HepG2 (cell line): ENCODE results near the gene C1S. TPM values are rescaled to one million over a fixed set of nuclear protein-coding genes. Genes with fewer than 3 reads are reported as not detected.

Source experiments
- CTCF ChIP-seq: sonication (generic); formaldehyde crosslinking; IDR thresholded peaks from 2 replicates; pipeline ENCODE4 v1.5.0; 2020; ENCODE audit warnings: mild to moderate bottlenecking, missing genetic modification reagents, moderate library complexity
- DPF2 ChIP-seq: sonication (generic); formaldehyde crosslinking; IDR thresholded peaks from 2 replicates; pipeline ENCODE4 v1.4.0; 2020; ENCODE audit warnings: mild to moderate bottlenecking, low read depth, missing genetic modification reagents, borderline replicate concordance
- DR1 ChIP-seq: sonication (generic); formaldehyde crosslinking; IDR thresholded peaks from 2 replicates; pipeline ENCODE4 v1.8.0; 2021; ENCODE audit warnings: mild to moderate bottlenecking, missing genetic modification reagents, inconsistent platforms
- HIVEP1 ChIP-seq: sonication (generic); formaldehyde crosslinking; IDR thresholded peaks from 2 replicates; pipeline ENCODE4 v1.4.0; 2020; ENCODE audit warnings: mild to moderate bottlenecking, missing genetic modification reagents
- IKZF1 ChIP-seq: fragments of 450-650 bp; IDR thresholded peaks from 2 replicates; pipeline ENCODE4 v1.7.1; 2016
- MYNN ChIP-seq: sonication (generic); formaldehyde crosslinking; IDR thresholded peaks from 2 replicates; pipeline ENCODE4 v1.4.0; 2020; ENCODE audit warnings: mild to moderate bottlenecking, low read depth, missing genetic modification reagents
- REXO4 ChIP-seq: sonication (generic); formaldehyde crosslinking; IDR thresholded peaks from 2 replicates; pipeline ENCODE4 v1.8.0; 2022; ENCODE audit warnings: missing genetic modification reagents, mild to moderate bottlenecking, borderline replicate concordance
- SMAD3 ChIP-seq: sonication (generic); formaldehyde crosslinking; IDR thresholded peaks from 2 replicates; pipeline ENCODE4 v1.4.0; 2020; ENCODE audit warnings: missing genetic modification reagents
- SMARCC2 ChIP-seq: fragments of 450-650 bp; IDR thresholded peaks from 2 replicates; pipeline ENCODE4 v1.6.1; 2017; ENCODE audit warnings: antibody characterized with exemption, mild to moderate bottlenecking
- SNAI1 ChIP-seq: sonication (generic); formaldehyde crosslinking; IDR thresholded peaks from 2 replicates; pipeline ENCODE4 v1.5.0; 2020; ENCODE audit warnings: mild to moderate bottlenecking, missing genetic modification reagents, borderline replicate concordance
- TARDBP ChIP-seq: sonication (generic); formaldehyde crosslinking; IDR thresholded peaks from 2 replicates; pipeline ENCODE4 v1.8.0; 2022; ENCODE audit warnings: mild to moderate bottlenecking, missing genetic modification reagents
- TEAD3 ChIP-seq: optimal IDR thresholded peaks from 2 replicates; pipeline ENCODE3; 2016; ENCODE audit warnings: borderline replicate concordance
- TOPORS ChIP-seq: sonication (generic); formaldehyde crosslinking; IDR thresholded peaks from 2 replicates; pipeline ENCODE4 v1.8.0; 2023; ENCODE audit warnings: mild to moderate bottlenecking, missing genetic modification reagents
- ZBTB2 ChIP-seq: sonication (generic); formaldehyde crosslinking; IDR thresholded peaks from 2 replicates; pipeline ENCODE4 v1.8.0; 2022; ENCODE audit warnings: low read depth, missing genetic modification reagents
- ZFAT ChIP-seq: sonication (generic); formaldehyde crosslinking; conservative IDR thresholded peaks from 2 replicates; pipeline ENCODE4 v1.8.1; 2023; ENCODE audit warnings: missing genetic modification reagents, inconsistent platforms
- ZFP37 ChIP-seq: sonication (generic); formaldehyde crosslinking; IDR thresholded peaks from 2 replicates; pipeline ENCODE4 v1.4.0; 2020; ENCODE audit warnings: missing genetic modification reagents, borderline replicate concordance
- ZFY ChIP-seq: sonication (generic); formaldehyde crosslinking; IDR thresholded peaks from 2 replicates; pipeline ENCODE4 v1.4.0; 2020; ENCODE audit warnings: missing genetic modification reagents
- ZKSCAN5 ChIP-seq: sonication (generic); formaldehyde crosslinking; IDR thresholded peaks from 2 replicates; pipeline ENCODE4 v1.5.1; 2020; ENCODE audit warnings: mild to moderate bottlenecking, missing genetic modification reagents
- ZMAT5 ChIP-seq: sonication (generic); formaldehyde crosslinking; IDR thresholded peaks from 2 replicates; pipeline ENCODE4 v1.5.0; 2020; ENCODE audit warnings: mild to moderate bottlenecking, low read depth, missing genetic modification reagents, borderline replicate concordance
- ZNF138 ChIP-seq: sonication (generic); formaldehyde crosslinking; IDR thresholded peaks from 2 replicates; pipeline ENCODE4 v1.5.0; 2020; ENCODE audit warnings: mild to moderate bottlenecking, low read depth, missing genetic modification reagents
- ZNF543 ChIP-seq: sonication (generic); formaldehyde crosslinking; IDR thresholded peaks from 2 replicates; pipeline ENCODE4 v1.4.0; 2020; ENCODE audit warnings: mild to moderate bottlenecking, missing genetic modification reagents
- ZNF558 ChIP-seq: sonication (generic); formaldehyde crosslinking; IDR thresholded peaks from 2 replicates; pipeline ENCODE4 v1.9.0; 2022; ENCODE audit warnings: mild to moderate bottlenecking, missing genetic modification reagents, borderline replicate concordance
- ZNF644 ChIP-seq: IDR thresholded peaks from 2 replicates; pipeline ENCODE4 v1.6.1; 2016; ENCODE audit warnings: low read depth
- ZNF678 ChIP-seq: sonication (generic); formaldehyde crosslinking; IDR thresholded peaks from 2 replicates; pipeline ENCODE4 v1.4.0; 2020; ENCODE audit warnings: mild to moderate bottlenecking, missing genetic modification reagents
- ZNF770 ChIP-seq: sonication (generic); formaldehyde crosslinking; IDR thresholded peaks from 2 replicates; pipeline ENCODE4 v1.5.0; 2020; ENCODE audit warnings: mild to moderate bottlenecking, missing genetic modification reagents
- ZSCAN20 ChIP-seq: sonication (generic); formaldehyde crosslinking; IDR thresholded peaks from 2 replicates; pipeline ENCODE4 v1.4.0; 2020; ENCODE audit warnings: missing genetic modification reagents, mild to moderate bottlenecking, borderline replicate concordance
- ZZZ3 ChIP-seq: sonication (generic); formaldehyde crosslinking; IDR thresholded peaks from 2 replicates; pipeline ENCODE4 v1.4.0; 2020; ENCODE audit warnings: missing genetic modification reagents, mild to moderate bottlenecking, borderline replicate concordance
- polyA plus RNA-seq, 8 experiments: library from polyadenylated mRNA; depleted of rRNA in 3 of 8; stranded (reverse) in 7 of 8; unstranded in 1 of 8; fragments of >200 nt; fragmentation: Illumina TruSeq in 4 of 8; extraction: Trizol in 4 of 8; gene quantifications; 2 replicates each; pipeline versions ENCODE4 v1.2.1 to v1.2.3, GENCODE V29; 2011 to 2016; ENCODE audit warnings: low read depth in 4 of 8, missing spikeins in 1 of 8, mixed read lengths in 1 of 8; ENCODE audit not compliant: insufficient read depth in 1 of 8
- total RNA-seq, 5 experiments: library from RNA; depleted of rRNA; stranded (reverse); fragments of >200 nt; fragmentation: Illumina TruSeq; extraction: Trizol; gene quantifications; 2 replicates each; pipeline ENCODE4 v1.2.3, GENCODE V29; 2016; ENCODE audit warnings: low read depth in 1 of 5

The C1S gene
- total and polyA plus RNA-seq, 2 of the 13 experiments (the other 11 are each of a cell fraction or from before 2014, with no cell fraction given): 14.5 to 18.2 TPM

- TF ChIP-seq CTCF (CRISPR knock-in tag): peak; percentile 86
- no peak for TF ChIP-seq ZNF543 (CRISPR knock-in tag)
- TF ChIP-seq ZFP37 (CRISPR knock-in tag): no peak
- no peak for TF ChIP-seq ZNF138
- TF ChIP-seq SMAD3 (CRISPR knock-in tag): no peak
- TF ChIP-seq DPF2 (CRISPR knock-in tag): no peak
- TF ChIP-seq ZNF644 (CRISPR knock-in tag): no peak
- no peak for TF ChIP-seq TEAD3 (CRISPR knock-in tag)
- no peak for TF ChIP-seq ZNF558 (CRISPR knock-in tag)
- TF ChIP-seq ZNF770: no peak
- TF ChIP-seq ZNF678 (CRISPR knock-in tag): no peak
- TF ChIP-seq HIVEP1 (CRISPR knock-in tag): no peak
- TF ChIP-seq SNAI1 (CRISPR knock-in tag): no peak
- TF ChIP-seq ZZZ3 (CRISPR knock-in tag): no peak
- no peak for TF ChIP-seq ZMAT5 (CRISPR knock-in tag)
- no peak for TF ChIP-seq DR1 (CRISPR knock-in tag)
- no peak for TF ChIP-seq REXO4 (CRISPR knock-in tag)
- TF ChIP-seq ZSCAN20 (CRISPR knock-in tag): no peak
- TF ChIP-seq ZBTB2 (CRISPR knock-in tag): no peak
- no peak for TF ChIP-seq ZKSCAN5 (CRISPR knock-in tag)
- no peak for TF ChIP-seq ZFAT
- no peak for TF ChIP-seq TARDBP
- no peak for TF ChIP-seq IKZF1
- TF ChIP-seq SMARCC2: no peak
- TF ChIP-seq MYNN: no peak
- TF ChIP-seq ZFY (CRISPR knock-in tag): 0 out of 2 replicates have a peak, but pooled peaks have one; percentile 23
- no peak for TF ChIP-seq TOPORS
Measured at GRCh38 chr12:7092229-7092985, 31.9 kb downstream of the C1S start, which contains the start of gene C1R (continued).
